ENCODE data around the gene SMAD2.
"Not testable (repeated sequence)": the region's sequence is repeated elsewhere in the genome, so short reads cannot be mapped to it uniquely, and the experiment has no call there.

Gene SMAD2

DNA sequence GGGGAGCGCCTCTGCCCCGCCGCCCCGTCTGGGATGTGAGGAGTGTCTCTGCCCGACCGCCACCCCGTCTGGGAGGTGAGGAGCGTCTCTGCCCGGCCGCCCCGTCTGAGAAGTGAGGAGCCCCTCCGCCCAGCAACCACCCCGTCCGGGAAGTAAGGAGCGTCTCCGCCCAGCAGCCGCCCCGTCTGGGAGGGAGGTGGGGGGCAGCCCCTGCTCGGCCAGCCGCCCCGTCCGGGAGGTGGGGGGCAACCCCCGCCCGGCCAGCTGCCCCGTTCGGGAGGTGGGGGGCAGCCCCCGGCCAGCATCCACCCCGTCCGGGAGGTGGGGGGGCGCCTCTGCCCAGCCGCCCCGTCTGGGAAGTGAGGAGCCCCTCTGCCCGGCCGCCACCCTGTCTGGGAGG is 102.4 kb downstream of the SMAD2 start:
- ATAC-seq (ENCODE audit: low read depth); H3K27ac Mint-ChIP-seq; DNase-seq (ENCODE audit: low spot score in 2 of 2); H3K9me3 Mint-ChIP-seq; H3K4me1 Mint-ChIP-seq; H3K27me3 Mint-ChIP-seq; H3K4me3 Mint-ChIP-seq: not testable (repeated sequence)
- peaks cover 19% of the 10 kb centered on the region for H3K36me3 Mint-ChIP-seq

DNA sequence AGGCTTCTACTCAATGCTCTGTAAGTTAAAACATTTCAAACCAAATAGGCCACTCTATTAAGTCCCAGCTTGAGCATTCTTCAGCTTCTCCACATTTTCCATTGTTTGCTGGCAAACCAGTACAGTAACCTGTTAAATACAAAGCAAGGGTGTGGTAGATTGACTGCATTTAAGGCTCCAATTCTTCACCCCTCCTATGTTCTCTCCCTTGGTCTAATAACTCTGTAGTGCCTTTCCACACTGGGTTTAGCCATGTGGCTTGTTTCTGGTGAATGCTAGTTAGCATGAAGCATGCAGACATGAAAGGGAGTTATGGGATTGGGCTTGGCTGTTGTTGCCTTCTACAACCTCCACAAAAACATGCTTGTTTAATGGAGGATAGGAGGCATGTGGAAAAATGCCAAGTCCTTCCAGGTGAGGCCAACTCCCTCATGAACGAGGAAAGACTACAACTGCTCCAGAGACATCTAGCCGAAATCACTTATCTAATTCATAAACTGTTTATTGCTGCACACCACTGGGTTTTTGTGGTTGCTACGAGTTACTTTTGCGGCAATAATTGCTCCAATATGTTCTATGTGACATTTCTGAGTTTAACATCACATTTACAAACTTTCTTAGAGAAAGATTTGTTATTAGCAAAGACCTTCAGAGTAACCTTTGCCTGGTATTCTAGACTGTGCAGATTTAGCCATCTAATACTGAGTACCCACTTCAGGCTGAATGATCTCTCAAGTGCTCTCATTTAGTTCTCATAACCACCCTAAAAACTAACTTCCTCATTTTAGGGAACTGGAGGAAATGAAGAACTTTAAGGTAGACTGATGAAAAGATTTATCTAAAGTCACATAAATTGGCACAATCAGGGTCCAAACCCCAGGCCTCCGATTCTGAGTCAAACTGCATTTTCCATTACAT is 104.0 kb downstream of the SMAD2 start:
- Mint-ChIP-seq H3K9me3 (peaks cover 1% of the 10 kb centered on the region), H3K4me3 (no peak overlapping the region), H3K36me3 (peaks cover 17% of the 10 kb centered on the region), H3K27me3 (no peaks in the 10 kb centered on the region), H3K27ac (no peak overlapping the region), H3K4me1 (peaks cover 3% of the 10 kb centered on the region)
- DNase-seq (ENCODE audit: low spot score in 2 of 2) (no peak), ATAC-seq (ENCODE audit: low read depth) (peak; percentile 34)

DNA sequence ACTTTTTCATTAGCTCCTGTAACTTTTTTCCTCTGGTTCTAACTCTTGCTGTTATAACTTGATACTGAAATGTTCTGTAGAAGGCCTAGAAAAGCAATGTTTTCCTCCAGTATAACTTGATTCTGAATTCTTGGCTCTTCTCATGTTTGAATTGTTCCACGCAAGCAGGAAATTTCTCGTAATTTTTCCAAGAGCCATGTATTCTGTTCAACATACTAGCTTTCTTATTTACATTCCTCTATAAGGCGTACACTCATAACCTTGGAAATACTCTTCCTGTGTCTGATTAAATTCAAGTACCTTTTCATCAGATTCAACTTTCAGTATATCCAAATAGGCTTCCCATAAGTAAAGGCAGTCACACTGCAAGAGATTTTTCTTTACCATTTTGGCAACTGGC is 109.1 kb downstream of the SMAD2 start:
- no peak for DNase-seq (ENCODE audit: low spot score in 2 of 2)
- Mint-ChIP-seq H3K4me3 (no peak overlapping the region), H3K4me1 (no peaks in the 10 kb centered on the region), H3K9me3 (no peaks in the 10 kb centered on the region), H3K27ac (no peak overlapping the region), H3K36me3 (peaks cover 7% of the 10 kb centered on the region), H3K27me3 (no peaks in the 10 kb centered on the region)
- ATAC-seq (ENCODE audit: low read depth) = no peak

DNA sequence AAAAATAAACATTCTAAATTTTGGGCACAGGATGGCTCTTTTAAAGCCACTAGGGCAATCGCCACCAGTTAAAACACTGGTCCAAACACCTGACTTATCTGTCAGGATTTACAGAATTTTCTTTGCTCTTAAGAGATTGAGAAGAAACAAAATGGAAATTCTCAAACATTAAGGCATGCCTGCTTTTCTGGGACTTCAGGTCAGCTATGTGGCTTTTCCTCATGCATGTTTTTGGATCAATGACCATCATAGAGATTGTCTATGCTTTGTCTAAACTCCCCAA is 112.7 kb downstream of the SMAD2 start:
- Mint-ChIP-seq H3K4me3 (no peak overlapping the region), H3K27me3 (no peaks in the 10 kb centered on the region), H3K36me3 (peaks cover 5% of the 10 kb centered on the region), H3K27ac (no peak overlapping the region), H3K4me1 (no peaks in the 10 kb centered on the region), H3K9me3 (peaks cover 3% of the 10 kb centered on the region)
- no peak for ATAC-seq (ENCODE audit: low read depth)
- no peak for DNase-seq (ENCODE audit: low spot score in 2 of 2)

DNA sequence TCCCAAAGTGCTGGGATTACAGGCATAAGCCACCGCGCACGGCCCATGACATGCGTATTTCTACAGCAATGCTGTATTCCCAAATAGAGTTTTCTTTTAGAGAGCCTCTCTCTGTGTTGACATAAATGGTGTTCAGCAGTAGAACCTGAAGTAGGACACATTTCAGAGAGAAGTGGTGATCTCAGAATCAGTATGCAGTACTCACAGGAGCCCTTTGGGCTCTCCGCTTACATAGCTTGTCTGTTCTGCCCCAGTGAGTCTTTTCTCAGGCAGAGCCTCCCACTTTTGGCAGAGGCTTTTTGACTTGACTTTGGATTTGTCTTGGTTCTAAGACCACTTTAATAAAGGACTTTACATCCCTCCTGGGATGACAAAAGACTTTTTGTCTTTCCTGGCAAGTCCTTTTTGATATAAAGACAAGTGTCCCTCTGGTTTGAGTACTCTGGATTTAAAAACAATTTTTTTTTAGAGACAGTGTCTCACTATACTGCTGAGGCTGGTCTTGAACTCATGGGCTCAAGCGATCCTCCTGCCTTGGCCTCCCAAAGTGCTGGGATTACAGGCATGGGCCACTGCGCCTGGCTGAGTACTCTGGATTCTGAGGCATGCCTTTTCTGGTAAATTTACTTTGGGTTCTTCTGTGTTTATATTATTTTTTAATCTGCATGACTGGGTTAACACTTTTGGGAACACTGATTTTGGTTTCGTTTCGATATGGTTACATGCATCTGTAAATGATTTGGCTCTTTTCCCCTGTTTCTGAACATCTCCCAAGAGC is 113.3 kb downstream of the SMAD2 start:
- ATAC-seq (ENCODE audit: low read depth) (no peak), DNase-seq (ENCODE audit: low spot score in 2 of 2) (no peak)
- peaks cover 3% of the 10 kb centered on the region for H3K9me3 Mint-ChIP-seq
- H3K4me3 Mint-ChIP-seq = no peak overlapping the region
- peaks cover 7% of the 10 kb centered on the region for H3K36me3 Mint-ChIP-seq
- no peak overlapping the region for H3K27ac Mint-ChIP-seq
- H3K27me3 Mint-ChIP-seq = no peaks in the 10 kb centered on the region
- no peaks in the 10 kb centered on the region for H3K4me1 Mint-ChIP-seq

DNA sequence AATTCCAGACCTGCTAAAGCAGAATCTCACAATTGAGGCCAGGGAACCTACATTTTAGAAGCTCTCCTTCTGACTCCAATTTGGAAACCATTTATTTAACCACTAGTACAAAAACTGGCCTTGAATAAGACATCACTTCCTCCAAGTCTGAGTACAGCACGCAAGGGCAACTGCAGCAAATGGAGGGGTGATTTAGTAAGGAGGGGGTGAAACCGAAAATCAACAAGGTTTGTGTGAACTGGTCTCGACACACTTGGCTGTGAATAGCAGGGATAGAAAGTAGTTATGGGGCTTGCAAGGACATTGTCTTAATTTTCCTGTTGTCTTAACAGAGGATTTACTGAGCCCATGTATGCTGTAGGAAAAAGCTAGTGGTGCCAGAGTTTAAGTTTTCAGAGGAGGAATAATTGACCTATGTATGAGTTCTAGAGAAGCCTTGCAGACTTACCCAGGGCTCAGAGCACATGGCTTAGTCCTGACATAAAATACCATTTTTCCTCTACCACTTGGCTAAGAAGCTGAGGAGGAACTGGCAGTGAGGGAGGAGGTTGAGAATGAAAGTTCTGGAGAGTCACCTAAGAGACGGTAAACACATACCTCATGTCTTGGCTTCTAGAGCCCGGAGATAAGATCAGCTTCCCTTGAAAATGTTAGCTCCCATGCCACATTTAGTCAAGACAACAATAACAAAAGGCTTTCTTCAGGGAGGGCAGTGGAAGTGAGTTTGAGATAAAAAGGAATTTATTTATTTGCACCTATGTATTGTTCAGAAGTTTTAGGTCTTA is 114.8 kb downstream of the SMAD2 start:
- H3K36me3 Mint-ChIP-seq = peaks cover 9% of the 10 kb centered on the region
- peaks cover 7% of the 10 kb centered on the region for H3K4me1 Mint-ChIP-seq

DNA sequence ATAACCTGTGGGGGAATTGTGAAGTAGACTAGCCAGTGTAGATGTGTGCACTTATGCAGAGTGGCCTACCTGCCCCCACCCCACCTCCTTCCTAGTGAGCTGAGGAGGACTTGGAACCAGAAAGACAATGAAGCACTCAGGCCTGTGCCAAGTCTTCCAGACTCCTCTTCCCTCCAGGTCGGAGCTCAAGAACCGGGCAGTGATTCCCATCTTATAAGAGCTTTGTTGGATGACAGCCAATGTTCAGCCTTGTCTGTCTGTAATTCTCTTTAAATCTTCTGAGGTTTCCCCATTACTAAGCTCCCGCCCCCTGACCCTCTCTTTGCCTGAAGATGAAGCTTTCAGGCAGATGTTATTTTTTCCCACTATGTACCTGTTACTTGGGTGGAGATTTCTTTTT is 121.0 kb downstream of the SMAD2 start:
- no peak overlapping the region for H3K4me3 Mint-ChIP-seq
- peaks cover 7% of the 10 kb centered on the region for H3K4me1 Mint-ChIP-seq
- ATAC-seq (ENCODE audit: low read depth) = no peak
- peaks cover 6% of the 10 kb centered on the region for H3K9me3 Mint-ChIP-seq
- H3K27ac Mint-ChIP-seq = no peak overlapping the region
- H3K27me3 Mint-ChIP-seq = peaks cover 4% of the 10 kb centered on the region
- DNase-seq (ENCODE audit: low spot score in 2 of 2) = no peak
- H3K36me3 Mint-ChIP-seq = peaks cover 9% of the 10 kb centered on the region

More for the DNA sequence above, 114.8 kb downstream of the SMAD2 start:
- ATAC-seq (ENCODE audit: low read depth) = no peak
- H3K27me3 Mint-ChIP-seq = no peaks in the 10 kb centered on the region
- H3K4me3 Mint-ChIP-seq = no peak overlapping the region
- H3K27ac Mint-ChIP-seq = no peak overlapping the region
- no peak for DNase-seq (ENCODE audit: low spot score in 2 of 2)
- peaks cover 6% of the 10 kb centered on the region for H3K9me3 Mint-ChIP-seq

DNA sequence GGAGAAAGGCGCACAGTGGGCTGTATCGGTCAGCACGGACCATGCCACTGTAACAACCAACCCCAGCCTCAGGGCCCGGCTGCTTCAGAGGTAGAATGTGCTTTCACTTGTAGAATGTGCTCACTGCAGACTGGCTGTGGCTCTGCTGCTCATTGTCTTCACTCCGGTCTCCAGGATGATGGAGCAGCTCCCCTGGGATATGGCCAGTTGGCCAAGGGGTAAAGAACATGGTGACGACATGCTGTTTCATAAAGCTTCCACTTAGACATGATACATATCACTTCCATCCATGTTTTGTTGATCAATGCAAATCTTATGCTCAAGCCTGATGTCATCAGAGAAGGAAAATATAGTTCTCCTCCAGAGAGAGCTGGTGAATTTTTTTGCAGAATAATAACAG is 127.7 kb downstream of the SMAD2 start:
- no peaks in the 10 kb centered on the region for H3K9me3 Mint-ChIP-seq
- no peak for DNase-seq (ENCODE audit: low spot score in 2 of 2)
- H3K27ac Mint-ChIP-seq = no peak overlapping the region
- peaks cover 4% of the 10 kb centered on the region for H3K4me1 Mint-ChIP-seq
- H3K4me3 Mint-ChIP-seq = no peak overlapping the region
- no peak for ATAC-seq (ENCODE audit: low read depth)
- peaks cover 16% of the 10 kb centered on the region for H3K27me3 Mint-ChIP-seq
- no peaks in the 10 kb centered on the region for H3K36me3 Mint-ChIP-seq

DNA sequence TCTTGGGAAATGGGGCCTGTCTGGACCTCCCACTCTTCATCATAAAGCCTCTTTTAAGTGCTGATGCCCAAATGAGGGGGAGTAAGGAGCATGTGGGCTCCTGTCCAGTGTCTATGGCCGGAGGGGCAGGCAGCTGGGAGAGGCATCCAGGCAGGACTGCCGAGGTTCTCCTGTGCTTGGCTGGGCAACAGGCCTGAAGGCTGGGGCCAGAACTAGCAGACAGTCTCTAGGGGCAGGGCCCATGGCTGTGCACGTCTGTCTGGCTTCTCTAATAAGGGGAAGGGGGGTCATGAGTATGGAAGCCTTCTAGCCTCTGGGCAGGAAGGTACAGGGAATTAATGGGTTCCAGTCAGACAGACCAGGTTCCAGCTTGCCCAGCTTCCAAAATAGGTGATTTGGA is 128.6 kb downstream of the SMAD2 start:
- Mint-ChIP-seq H3K4me3 (no peak overlapping the region), H3K36me3 (no peaks in the 10 kb centered on the region), H3K4me1 (peaks cover 4% of the 10 kb centered on the region)

DNA sequence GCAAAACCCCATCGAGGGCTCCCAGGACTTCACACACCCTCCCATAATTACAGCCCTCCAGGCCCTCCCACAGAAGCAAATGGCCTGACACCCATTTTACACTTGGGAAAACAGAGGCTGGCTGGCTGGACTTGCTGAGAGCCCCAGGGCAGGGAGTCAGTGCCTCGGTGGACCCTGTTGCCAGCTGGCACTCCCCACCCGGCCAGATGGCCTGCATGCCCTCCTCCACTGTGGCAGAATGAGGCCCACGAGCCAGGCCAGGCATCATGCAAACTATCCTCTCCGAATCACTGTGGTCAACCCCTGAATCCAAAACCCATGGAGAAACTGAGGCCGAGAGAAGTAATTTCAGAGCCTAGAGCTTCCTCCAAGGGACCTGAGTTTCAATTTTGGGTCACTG is 129.7 kb downstream of the SMAD2 start:
- Mint-ChIP-seq H3K4me3 (no peak overlapping the region), H3K9me3 (no peaks in the 10 kb centered on the region), H3K27me3 (peaks cover 19% of the 10 kb centered on the region), H3K36me3 (no peaks in the 10 kb centered on the region), H3K27ac (no peak overlapping the region), H3K4me1 (peaks cover 4% of the 10 kb centered on the region)
- DNase-seq (ENCODE audit: low spot score in 2 of 2) (no peak), ATAC-seq (ENCODE audit: low read depth) (no peak)

More for the DNA sequence above, 128.6 kb downstream of the SMAD2 start:
- no peak for ATAC-seq (ENCODE audit: low read depth)
- Mint-ChIP-seq H3K9me3 (no peaks in the 10 kb centered on the region), H3K27ac (no peak overlapping the region), H3K27me3 (peaks cover 19% of the 10 kb centered on the region)
- DNase-seq (ENCODE audit: low spot score in 2 of 2) = no peak

DNA sequence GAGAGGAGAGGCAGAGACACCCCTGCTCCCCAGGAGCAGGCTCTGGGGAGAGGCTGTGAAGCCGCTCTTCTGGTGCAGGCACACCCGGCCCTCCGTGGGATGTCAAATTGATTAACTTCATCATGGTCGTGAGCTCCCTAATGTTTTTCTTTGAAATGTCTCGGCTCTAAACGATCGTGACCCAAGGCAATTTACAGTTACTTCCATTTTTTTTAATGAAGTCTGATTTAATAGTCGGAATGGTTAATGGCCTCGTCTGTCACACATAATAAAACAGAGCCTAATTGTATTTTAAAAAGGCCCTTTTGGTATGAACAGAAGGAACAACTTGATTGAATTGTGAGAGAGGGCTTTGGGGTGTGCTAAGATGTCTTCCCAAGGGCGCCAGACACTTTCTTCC is 130.2 kb downstream of the SMAD2 start:
- no peaks in the 10 kb centered on the region for H3K36me3 Mint-ChIP-seq
- ATAC-seq (ENCODE audit: low read depth) = no peak
- peaks cover 22% of the 10 kb centered on the region for H3K27me3 Mint-ChIP-seq
- peaks cover 4% of the 10 kb centered on the region for H3K4me1 Mint-ChIP-seq
- DNase-seq (ENCODE audit: low spot score in 2 of 2) = no peak
- no peaks in the 10 kb centered on the region for H3K9me3 Mint-ChIP-seq
- no peak overlapping the region for H3K27ac Mint-ChIP-seq
- no peak overlapping the region for H3K4me3 Mint-ChIP-seq

DNA sequence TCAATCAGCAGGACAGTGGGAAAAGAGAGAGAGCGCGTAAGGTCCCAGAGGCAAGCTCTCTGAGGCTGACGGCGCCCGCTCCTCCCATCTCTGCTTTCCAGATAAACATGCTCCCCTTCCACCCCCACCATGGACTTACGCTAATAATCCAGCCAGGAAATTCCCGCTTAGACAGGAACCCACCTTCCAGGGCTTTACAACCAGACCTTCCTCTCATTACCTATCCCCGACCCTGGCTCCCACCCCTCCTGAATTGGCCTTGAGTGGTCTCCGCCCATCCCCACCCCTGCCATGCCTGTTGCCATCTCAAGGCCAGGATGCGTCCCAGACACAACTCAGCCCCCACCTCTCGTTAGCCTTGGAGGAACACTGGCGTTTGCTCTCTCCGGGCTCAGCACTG is 131.1 kb downstream of the SMAD2 start:
- no peak for DNase-seq (ENCODE audit: low spot score in 2 of 2)
- Mint-ChIP-seq H3K4me1 (peaks cover 4% of the 10 kb centered on the region), H3K27me3 (peaks cover 18% of the 10 kb centered on the region), H3K27ac (no peak overlapping the region), H3K4me3 (no peak overlapping the region), H3K36me3 (no peaks in the 10 kb centered on the region), H3K9me3 (no peaks in the 10 kb centered on the region)
- no peak for ATAC-seq (ENCODE audit: low read depth)

DNA sequence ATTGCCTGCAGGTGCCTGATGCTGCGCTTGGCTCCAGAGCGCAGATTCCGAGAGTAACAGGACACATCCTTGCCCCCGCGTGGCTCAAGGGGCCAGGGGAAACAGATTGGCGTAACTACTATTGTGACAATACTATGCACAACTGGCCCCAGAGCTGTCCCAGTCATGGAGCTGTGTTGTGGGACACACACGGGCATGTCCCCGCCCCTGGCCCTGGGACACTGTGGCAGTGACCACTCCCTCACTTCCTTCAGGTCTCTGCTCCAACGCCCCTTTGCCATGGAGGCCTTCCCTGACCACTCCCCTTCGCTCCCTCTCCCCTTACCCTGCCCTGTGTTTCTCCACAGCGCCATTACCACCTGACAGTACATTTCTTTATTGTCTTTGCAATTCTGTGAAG is 132.1 kb downstream of the SMAD2 start:
- Mint-ChIP-seq H3K9me3 (no peaks in the 10 kb centered on the region), H3K27me3 (peaks cover 19% of the 10 kb centered on the region), H3K27ac (no peak overlapping the region), H3K4me3 (no peak overlapping the region), H3K36me3 (no peaks in the 10 kb centered on the region), H3K4me1 (peaks cover 3% of the 10 kb centered on the region)
- DNase-seq (ENCODE audit: low spot score in 2 of 2) (no peak), ATAC-seq (ENCODE audit: low read depth) (no peak)

DNA sequence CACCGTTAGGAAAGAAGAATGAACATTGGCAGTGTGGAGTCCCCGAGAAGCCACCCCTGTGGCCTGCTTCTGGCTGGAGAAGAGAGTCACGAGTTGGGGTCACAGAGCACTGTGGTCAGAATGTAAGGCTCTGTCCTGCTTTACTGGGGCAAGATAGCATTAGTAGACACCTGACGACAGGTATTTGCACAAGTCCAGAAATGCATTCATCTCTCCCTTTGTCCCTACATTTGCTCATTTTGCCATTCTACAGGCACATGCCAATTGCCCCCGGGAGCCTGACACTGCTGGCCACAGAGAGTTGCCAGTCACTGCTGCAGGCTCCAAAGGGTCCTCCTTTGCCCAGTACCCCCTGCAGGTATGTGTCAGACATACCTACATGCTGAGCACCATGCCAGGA is 133.3 kb downstream of the SMAD2 start:
- no peak overlapping the region for H3K4me3 Mint-ChIP-seq
- H3K27ac Mint-ChIP-seq = no peak overlapping the region
- H3K27me3 Mint-ChIP-seq = peaks cover 19% of the 10 kb centered on the region
- DNase-seq (ENCODE audit: low spot score in 2 of 2) = no peak
- no peaks in the 10 kb centered on the region for H3K36me3 Mint-ChIP-seq
- ATAC-seq (ENCODE audit: low read depth) = no peak
- no peaks in the 10 kb centered on the region for H3K9me3 Mint-ChIP-seq
- H3K4me1 Mint-ChIP-seq = no peaks in the 10 kb centered on the region

Data from memory B cell (primary cell).